HG02610 (cell line): ENCODE data around the gene ARHGAP19.
A peak's percentile ranks its signal among the peaks of the same experiment; 100 is the strongest.
"Not testable (repeated sequence)": the region's sequence is repeated elsewhere in the genome, so short reads cannot be mapped to it uniquely, and the experiment has no call there.

Experiments
- ATAC-seq: cut with Tn5 transposase; IDR thresholded peaks from one replicate; pipeline ENCODE4 v1.9.1; 2021; ENCODE audit warnings: mild to moderate bottlenecking, moderate library complexity; ENCODE audit not compliant: unreplicated experiment

ARHGAP19 gene

GRCh38 chr10:97321804-97322190 is 29.4 kb upstream of the ARHGAP19 start:
- no peak for ATAC-seq

GRCh38 chr10:97321032-97321803 is 28.8 kb upstream of the ARHGAP19 start:
- ATAC-seq: no peak

- ATAC-seq: no peak
Observed at GRCh38 chr10:97320480-97321031, 28.1 kb upstream of the ARHGAP19 start.

- peak; percentile 22 for ATAC-seq
Observed at GRCh38 chr10:97319671-97320479, 27.4 kb upstream of the ARHGAP19 start.

GRCh38 chr10:97318772-97319651 is 26.6 kb upstream of the ARHGAP19 start, which contains the start of gene FRAT1:
Gene FRAT1 (plus strand): TSS chr10:97319271. CDS start chr10:97319454, 183 bp downstream.
- ATAC-seq: peak; percentile 79

- ATAC-seq: no peak
Observed at GRCh38 chr10:97314671-97315070, 22.2 kb upstream of the ARHGAP19 start.

GRCh38 chr10:97312897-97313296 is 20.5 kb upstream of the ARHGAP19 start:
- ATAC-seq: no peak

GRCh38 chr10:97311111-97311626 is 18.7 kb upstream of the ARHGAP19 start:
- ATAC-seq: no peak

GRCh38 chr10:97307866-97308780 is 15.7 kb upstream of the ARHGAP19 start:
- no peak for ATAC-seq

GRCh38 chr10:97307441-97307840 is 15.0 kb upstream of the ARHGAP19 start:
- no peak for ATAC-seq

- no peak for ATAC-seq
Observed at GRCh38 chr10:97302088-97302791, 9.8 kb upstream of the ARHGAP19 start.

GRCh38 chr10:97300980-97301379 is 8.5 kb upstream of the ARHGAP19 start:
- ATAC-seq: no peak

GRCh38 chr10:97298223-97298571 is 5.8 kb upstream of the ARHGAP19 start:
- no peak for ATAC-seq

- no peak for ATAC-seq
Observed at GRCh38 chr10:97297556-97298222, 5.3 kb upstream of the ARHGAP19 start.

- ATAC-seq: no peak
Observed at GRCh38 chr10:97292862-97293198, 393 bp upstream of the ARHGAP19 start.

- no peak for ATAC-seq
Observed at GRCh38 chr10:97291357-97292096, 910 bp downstream of the ARHGAP19 start.

- ATAC-seq: not testable (repeated sequence)
Observed at GRCh38 chr10:97290576-97291356, 1.7 kb downstream of the ARHGAP19 start.
